A172 (cell line): ENCODE results near the gene IWS1. TPM values are rescaled to one million over a fixed set of nuclear protein-coding genes. Genes with fewer than 3 reads are reported as not detected.

Experiments used
- DNase-seq: peaks from one replicate; pipeline ENCODE4 v3.0.0-alpha.2; 2015; ENCODE audit warnings: low spot score
- total RNA-seq: library from RNA; depleted of rRNA; stranded (reverse); fragments of >200 nt; shearing (Covaris generic); gene quantifications from 2 replicates; pipeline ENCODE4 v1.2.3, GENCODE V29; 2014

IWS1 gene
- total RNA-seq, 1 experiment from 2014 or later, result 72.9 TPM

- no peak for DNase-seq
These were observed 27.9 kb downstream of the IWS1 start for GRCh38 chr2:127498386-127498785.

- no peak for DNase-seq
These were observed 36.0 kb downstream of the IWS1 start for GRCh38 chr2:127490283-127490682.

- DNase-seq, result no peak
These were observed 39.8 kb downstream of the IWS1 start for GRCh38 chr2:127486247-127487058.

- no peak for DNase-seq
These were observed 40.6 kb downstream of the IWS1 start for GRCh38 chr2:127485694-127486071.

- no peak for DNase-seq
These were observed 41.1 kb downstream of the IWS1 start for GRCh38 chr2:127485051-127485693.

GRCh38 chr2:127482031-127482430 lies 44.3 kb downstream of the IWS1 start:
- DNase-seq, result no peak

- no peak for DNase-seq
These were observed 46.2 kb downstream of the IWS1 start for GRCh38 chr2:127479866-127480743.

GRCh38 chr2:127479219-127479825 lies 47.0 kb downstream of the IWS1 start:
- peak; percentile 74 for DNase-seq

GRCh38 chr2:127475788-127476187 lies 50.5 kb downstream of the IWS1 start:
- no peak for DNase-seq

GRCh38 chr2:127472268-127472667 lies 54.0 kb downstream of the IWS1 start:
- no peak for DNase-seq

- DNase-seq, result no peak
These were observed 54.9 kb downstream of the IWS1 start for GRCh38 chr2:127471286-127471988.

GRCh38 chr2:127469974-127470373 lies 56.3 kb downstream of the IWS1 start:
- DNase-seq, result no peak

- no peak for DNase-seq
These were observed 57.2 kb downstream of the IWS1 start for GRCh38 chr2:127469051-127469450.

- no peak for DNase-seq
These were observed 61.0 kb downstream of the IWS1 start for GRCh38 chr2:127465258-127465657.

GRCh38 chr2:127464470-127465257 lies 61.6 kb downstream of the IWS1 start:
- no peak for DNase-seq

- DNase-seq, result no peak
These were observed 62.9 kb downstream of the IWS1 start for GRCh38 chr2:127463155-127463991.

GRCh38 chr2:127462461-127462860 lies 63.8 kb downstream of the IWS1 start:
- DNase-seq, result no peak

GRCh38 chr2:127456960-127457359 lies 69.3 kb downstream of the IWS1 start:
- DNase-seq, result no peak
